Osteocyte (in vitro differentiated cells): Measurements from ENCODE around the gene MRAP. TPM values are rescaled to one million over a fixed set of nuclear protein-coding genes. Genes with fewer than 3 reads are reported as not detected.

ENCODE experiments used
- DNase-seq: peaks from one replicate; pipeline ENCODE4 v3.0.0; 2021; ENCODE audit warnings: mixed read lengths; ENCODE audit not compliant: unreplicated experiment; ENCODE audit errors: extremely low spot score
- H3K27ac Mint-ChIP-seq: one replicate; pipeline ENCODE4 v1.8.0; 2021; ENCODE audit warnings: mild to moderate bottlenecking, mixed read lengths; ENCODE audit not compliant: unreplicated experiment
- H3K27me3 Mint-ChIP-seq: one replicate; pipeline ENCODE4 v1.8.0; 2021; ENCODE audit warnings: mixed read lengths; ENCODE audit not compliant: unreplicated experiment
- H3K36me3 Mint-ChIP-seq: one replicate; pipeline ENCODE4 v1.8.0; 2021; ENCODE audit warnings: mixed read lengths; ENCODE audit not compliant: unreplicated experiment
- H3K4me1 Mint-ChIP-seq: one replicate; pipeline ENCODE4 v1.8.0; 2021; ENCODE audit warnings: mixed read lengths; ENCODE audit not compliant: unreplicated experiment
- H3K4me3 Mint-ChIP-seq: one replicate; pipeline ENCODE4 v1.8.0; 2021; ENCODE audit warnings: mild to moderate bottlenecking, moderate library complexity, mixed read lengths; ENCODE audit not compliant: unreplicated experiment
- H3K9me3 Mint-ChIP-seq: one replicate; pipeline ENCODE4 v1.8.0; 2021; ENCODE audit warnings: mixed read lengths; ENCODE audit not compliant: unreplicated experiment
- total RNA-seq: library from RNA; stranded (reverse); gene quantifications from 2 replicates; pipeline ENCODE4 v1.2.1, GENCODE V29; 2021
- TF ChIP-seq, protein P1 (sequence below): fragments of 200-600 bp; sonication (generic); IDR thresholded peaks from 2 replicates; pipeline ENCODE4 v1.5.0; 2021; ENCODE audit warnings: antibody characterized with exemption, mild to moderate bottlenecking, moderate library complexity

MRAP gene
- total RNA-seq, 1 donor from 2014 or later, result not detected

DNA sequence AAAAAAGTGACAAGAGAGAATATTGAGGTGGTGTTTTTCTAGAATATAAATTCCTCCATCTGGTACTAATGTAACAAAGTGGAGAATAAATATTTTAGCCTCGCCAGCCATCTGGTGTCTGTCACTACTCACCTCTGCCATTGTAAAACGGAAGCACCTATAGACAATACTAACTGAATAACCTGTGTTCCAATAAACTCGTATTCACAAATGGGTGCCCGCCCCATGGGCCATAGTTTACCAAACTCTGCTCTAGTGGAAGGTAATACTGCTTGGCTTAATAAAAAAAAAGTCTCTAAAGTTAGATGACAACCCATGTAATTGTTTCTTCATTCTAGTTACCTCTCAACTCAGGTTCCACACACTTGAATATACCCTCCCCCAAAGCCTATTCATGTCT lies 27.9 kb upstream of the MRAP start:
- no peak for DNase-seq
- Mint-ChIP-seq H3K36me3 (peaks cover 5% of the 10 kb centered on the region), H3K4me1 (no peaks in the 10 kb centered on the region), H3K9me3 (no peaks in the 10 kb centered on the region), H3K27me3 (no peaks in the 10 kb centered on the region), H3K27ac (no peak overlapping the region), H3K4me3 (no peak overlapping the region)
- TF ChIP-seq, protein P1, sequence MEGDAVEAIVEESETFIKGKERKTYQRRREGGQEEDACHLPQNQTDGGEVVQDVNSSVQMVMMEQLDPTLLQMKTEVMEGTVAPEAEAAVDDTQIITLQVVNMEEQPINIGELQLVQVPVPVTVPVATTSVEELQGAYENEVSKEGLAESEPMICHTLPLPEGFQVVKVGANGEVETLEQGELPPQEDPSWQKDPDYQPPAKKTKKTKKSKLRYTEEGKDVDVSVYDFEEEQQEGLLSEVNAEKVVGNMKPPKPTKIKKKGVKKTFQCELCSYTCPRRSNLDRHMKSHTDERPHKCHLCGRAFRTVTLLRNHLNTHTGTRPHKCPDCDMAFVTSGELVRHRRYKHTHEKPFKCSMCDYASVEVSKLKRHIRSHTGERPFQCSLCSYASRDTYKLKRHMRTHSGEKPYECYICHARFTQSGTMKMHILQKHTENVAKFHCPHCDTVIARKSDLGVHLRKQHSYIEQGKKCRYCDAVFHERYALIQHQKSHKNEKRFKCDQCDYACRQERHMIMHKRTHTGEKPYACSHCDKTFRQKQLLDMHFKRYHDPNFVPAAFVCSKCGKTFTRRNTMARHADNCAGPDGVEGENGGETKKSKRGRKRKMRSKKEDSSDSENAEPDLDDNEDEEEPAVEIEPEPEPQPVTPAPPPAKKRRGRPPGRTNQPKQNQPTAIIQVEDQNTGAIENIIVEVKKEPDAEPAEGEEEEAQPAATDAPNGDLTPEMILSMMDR, result no peak

DNA sequence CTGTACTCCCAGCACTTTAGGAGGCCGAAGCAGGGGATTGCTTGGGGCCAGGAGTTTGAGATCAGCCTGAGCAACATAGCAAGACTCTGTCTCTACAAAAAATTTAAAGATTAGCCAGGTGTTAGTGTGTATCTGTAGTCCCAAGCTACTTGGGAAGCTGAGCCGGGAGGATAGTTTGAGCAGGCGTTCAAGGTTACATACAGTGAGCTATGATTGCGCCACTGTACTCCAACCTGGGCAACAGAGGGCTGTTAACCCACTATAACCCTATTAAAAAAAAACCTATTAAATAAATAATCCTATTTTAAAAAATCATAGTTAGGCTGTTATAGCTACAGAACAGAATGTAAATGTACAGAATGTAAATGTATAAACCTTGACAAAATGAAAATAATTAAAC lies 22.0 kb upstream of the MRAP start:
- Mint-ChIP-seq H3K27ac (no peak overlapping the region), H3K4me3 (no peak overlapping the region), H3K4me1 (peaks cover 24% of the 10 kb centered on the region), H3K9me3 (no peaks in the 10 kb centered on the region), H3K27me3 (no peaks in the 10 kb centered on the region), H3K36me3 (no peaks in the 10 kb centered on the region)
- DNase-seq, result no peak
- TF ChIP-seq, protein P1, result no peak

DNA sequence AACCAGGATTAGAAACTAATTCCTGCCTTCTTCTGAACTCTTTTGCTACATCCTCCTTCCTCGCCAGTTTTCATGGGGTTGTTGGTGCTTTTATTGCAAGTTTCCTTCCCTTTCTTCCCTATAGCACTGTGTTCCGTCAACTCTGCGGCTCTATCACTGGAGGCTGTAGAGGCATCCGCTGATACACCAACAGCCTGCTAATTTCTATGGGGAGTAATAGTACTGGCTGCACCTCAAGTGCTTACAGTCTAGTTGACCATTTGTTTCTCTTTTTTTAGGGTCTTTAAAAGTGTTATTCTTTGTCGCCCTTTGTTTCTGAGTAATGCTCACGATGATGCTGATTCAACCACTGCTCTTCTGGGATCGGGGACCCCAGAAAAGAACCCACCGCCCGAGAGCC lies 20.6 kb upstream of the MRAP start:
- Mint-ChIP-seq H3K9me3 (no peaks in the 10 kb centered on the region), H3K36me3 (no peaks in the 10 kb centered on the region), H3K4me3 (peak overlapping the region; percentile 99), H3K4me1 (peaks cover 24% of the 10 kb centered on the region), H3K27me3 (no peaks in the 10 kb centered on the region), H3K27ac (peak overlapping the region; percentile 52)
- DNase-seq, result no peak
- TF ChIP-seq, protein P1, result no peak

DNA sequence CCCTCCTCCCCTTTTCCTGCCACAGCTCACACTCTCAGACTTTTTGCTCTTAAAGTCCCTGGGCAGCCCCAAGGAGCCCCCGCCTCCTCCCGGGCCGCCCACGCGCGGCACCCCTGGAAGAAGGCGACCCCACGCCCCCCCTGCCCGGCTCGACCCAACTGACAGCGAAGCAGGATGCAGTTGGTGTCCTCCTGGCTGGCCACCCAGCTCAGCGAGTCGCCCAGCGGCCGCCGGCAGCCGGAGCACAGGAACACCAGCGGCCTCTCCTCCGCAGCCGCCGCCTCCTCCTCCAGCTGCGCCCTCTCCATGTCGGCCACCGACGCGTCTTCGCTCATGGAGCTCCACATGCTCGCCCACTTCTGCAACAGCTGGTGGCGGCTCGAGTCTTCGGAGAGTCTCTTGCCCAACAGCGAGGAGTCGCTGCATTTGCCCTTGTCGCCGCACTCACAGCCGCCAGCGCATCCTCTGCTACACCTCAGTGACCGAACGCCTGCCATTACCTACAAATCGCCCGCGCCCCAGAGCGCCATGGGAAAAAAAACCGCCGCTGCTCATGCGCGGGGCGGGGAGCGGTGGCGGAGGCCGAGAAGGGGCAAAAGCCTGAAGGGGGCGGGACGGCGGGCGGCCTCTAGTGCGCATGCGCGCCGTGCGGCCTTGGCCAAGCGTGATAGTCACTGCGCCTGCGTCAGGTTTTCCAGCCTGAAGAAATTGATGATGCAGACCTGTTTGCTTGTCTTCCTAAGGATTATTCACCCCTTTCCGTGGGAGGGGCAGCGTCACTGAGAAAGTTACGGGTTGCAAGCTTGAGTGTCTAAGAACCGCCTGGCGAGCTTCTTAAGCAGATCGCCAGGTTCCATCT lies 19.9 kb upstream of the MRAP start, which contains the start of gene MIS18A:
MIS18A (minus strand) TSS at position 532 of the 859 bp plus-strand sequence; CDS start at position 497, 35 bp downstream.
- DNase-seq, result peak; percentile 99
- Mint-ChIP-seq H3K27me3 (no peaks in the 10 kb centered on the region), H3K27ac (peak within 1 kb of the TSS; percentile 81), H3K4me1 (peaks cover 24% of the 10 kb centered on the region), H3K36me3 (no peaks in the 10 kb centered on the region), H3K9me3 (no peaks in the 10 kb centered on the region), H3K4me3 (peak within 1 kb of the TSS; percentile 99)
- TF ChIP-seq, protein P1, result no peak

DNA sequence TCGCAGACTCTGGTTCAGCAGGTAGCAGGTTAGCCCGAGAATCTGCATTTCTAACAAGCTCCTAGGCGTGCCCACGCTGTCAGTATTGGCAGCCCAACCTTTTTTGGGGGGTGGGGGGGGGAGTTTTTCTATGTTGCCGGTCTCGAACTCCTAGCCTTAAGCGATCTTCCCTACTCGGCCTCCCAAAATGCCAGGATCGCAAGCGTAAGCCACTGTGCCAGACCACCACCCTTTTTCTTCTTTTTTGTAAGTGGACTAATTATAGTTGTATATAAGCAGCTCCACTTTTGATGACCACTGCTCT lies 19.3 kb upstream of the MRAP start:
- Mint-ChIP-seq H3K36me3 (no peaks in the 10 kb centered on the region), H3K4me1 (peaks cover 24% of the 10 kb centered on the region), H3K27ac (peak overlapping the region; percentile 81), H3K4me3 (peak overlapping the region; percentile 99), H3K27me3 (no peaks in the 10 kb centered on the region), H3K9me3 (no peaks in the 10 kb centered on the region)
- DNase-seq, result no peak
- TF ChIP-seq, protein P1, result no peak
